Ovary (tissue), 3 donors: Measurements from ENCODE around the gene NDOR1.

ENCODE experiments used
- EP300 ChIP-seq: sonication (generic); formaldehyde crosslinking; IDR thresholded peaks from one replicate; pipeline ENCODE4 v1.6.1; 2017; ENCODE audit warnings: antibody characterized with exemption
- TF ChIP-seq, protein P1 (sequence below), 3 donors: fragments of 450-650 bp in 2 of 3; fragments of 200-600 bp in 1 of 3; IDR thresholded peaks; one replicate each; pipeline versions ENCODE4 v1.5.1 to v1.8.0; 2016 to 2022; ENCODE audit warnings: antibody characterized with exemption in 3 of 3, mild to moderate bottlenecking in 1 of 3
- donor health status: DM: no; HTN: no; CAD: no.

DNA sequence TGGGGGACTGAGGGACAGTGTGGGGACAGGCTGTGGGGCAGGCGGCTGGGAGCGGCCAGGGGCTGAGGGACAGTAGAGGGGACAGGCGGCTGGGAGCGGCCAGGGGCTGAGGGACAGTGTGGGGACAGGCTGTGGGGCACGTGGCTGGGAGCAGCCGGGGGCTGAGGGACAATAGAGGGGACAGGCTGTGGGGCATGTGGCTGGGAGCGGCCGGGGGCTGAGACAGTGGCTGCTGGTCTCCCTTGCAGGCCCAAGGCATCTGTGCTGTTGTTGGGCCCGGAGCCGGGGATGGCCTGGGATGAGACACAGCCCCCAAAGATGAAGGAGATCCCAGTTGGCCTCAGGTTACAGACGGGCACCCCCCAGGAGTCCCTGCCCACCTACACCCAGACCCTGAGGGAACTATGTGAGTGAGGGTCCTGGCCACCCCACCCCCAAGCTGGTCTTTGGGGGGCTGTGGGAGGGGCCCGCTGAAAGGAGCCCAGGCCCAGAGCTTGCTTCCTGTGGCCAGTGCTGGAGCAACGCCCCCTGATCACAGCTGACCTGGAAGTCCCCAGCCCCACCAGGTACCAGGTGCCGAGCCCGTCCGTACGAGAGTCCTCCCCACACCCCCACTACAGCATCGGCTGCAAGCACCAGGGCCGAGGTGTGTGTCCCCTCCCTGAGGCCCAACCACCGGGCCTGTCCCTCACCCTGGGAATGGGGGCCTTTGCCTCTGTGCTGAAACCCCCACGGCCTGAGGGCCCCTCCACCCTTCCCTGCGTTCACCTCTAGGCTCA is 46.2 kb downstream of the NDOR1 start:
- TF ChIP-seq, protein P1, sequence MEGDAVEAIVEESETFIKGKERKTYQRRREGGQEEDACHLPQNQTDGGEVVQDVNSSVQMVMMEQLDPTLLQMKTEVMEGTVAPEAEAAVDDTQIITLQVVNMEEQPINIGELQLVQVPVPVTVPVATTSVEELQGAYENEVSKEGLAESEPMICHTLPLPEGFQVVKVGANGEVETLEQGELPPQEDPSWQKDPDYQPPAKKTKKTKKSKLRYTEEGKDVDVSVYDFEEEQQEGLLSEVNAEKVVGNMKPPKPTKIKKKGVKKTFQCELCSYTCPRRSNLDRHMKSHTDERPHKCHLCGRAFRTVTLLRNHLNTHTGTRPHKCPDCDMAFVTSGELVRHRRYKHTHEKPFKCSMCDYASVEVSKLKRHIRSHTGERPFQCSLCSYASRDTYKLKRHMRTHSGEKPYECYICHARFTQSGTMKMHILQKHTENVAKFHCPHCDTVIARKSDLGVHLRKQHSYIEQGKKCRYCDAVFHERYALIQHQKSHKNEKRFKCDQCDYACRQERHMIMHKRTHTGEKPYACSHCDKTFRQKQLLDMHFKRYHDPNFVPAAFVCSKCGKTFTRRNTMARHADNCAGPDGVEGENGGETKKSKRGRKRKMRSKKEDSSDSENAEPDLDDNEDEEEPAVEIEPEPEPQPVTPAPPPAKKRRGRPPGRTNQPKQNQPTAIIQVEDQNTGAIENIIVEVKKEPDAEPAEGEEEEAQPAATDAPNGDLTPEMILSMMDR (IDR thresholded peaks at IDR 0.05) = no peak
- TF ChIP-seq EP300 = no peak
